NCI-H226 (cell line): ENCODE measurements around the gene FAM3B.
A peak's percentile ranks its signal among the peaks of the same experiment; 100 is the strongest.

Experiments
- DNase-seq: peaks from one replicate; pipeline ENCODE4 v3.0.0-alpha.2; 2015

FAM3B gene

GRCh38 chr21:41369105-41369919, 52.7 kb downstream of the FAM3B start:
- DNase-seq: no peak

GRCh38 chr21:41369920-41370839, 53.6 kb downstream of the FAM3B start:
- no peak for DNase-seq

- DNase-seq: no peak
These were observed 54.5 kb downstream of the FAM3B start for GRCh38 chr21:41370840-41371684.

- no peak for DNase-seq
These were observed 55.1 kb downstream of the FAM3B start for GRCh38 chr21:41371685-41372030.

- no peak for DNase-seq
These were observed 56.7 kb downstream of the FAM3B start for GRCh38 chr21:41373253-41373652.

GRCh38 chr21:41373763-41374162, 57.2 kb downstream of the FAM3B start:
- no peak for DNase-seq

GRCh38 chr21:41374177-41374712, 57.6 kb downstream of the FAM3B start:
- no peak for DNase-seq

- no peak for DNase-seq
These were observed 58.4 kb downstream of the FAM3B start for GRCh38 chr21:41374867-41375533.

GRCh38 chr21:41375875-41376274, 59.3 kb downstream of the FAM3B start:
- DNase-seq: no peak

GRCh38 chr21:41377715-41378114, 61.1 kb downstream of the FAM3B start:
- no peak for DNase-seq

GRCh38 chr21:41378849-41379248, 62.2 kb downstream of the FAM3B start:
- no peak for DNase-seq

GRCh38 chr21:41379901-41380300, 63.3 kb downstream of the FAM3B start:
- no peak for DNase-seq

- DNase-seq: no peak
These were observed 65.1 kb downstream of the FAM3B start for GRCh38 chr21:41381731-41382130.

GRCh38 chr21:41387042-41387819, 70.6 kb downstream of the FAM3B start:
- DNase-seq: no peak

- DNase-seq: no peak
These were observed 71.2 kb downstream of the FAM3B start for GRCh38 chr21:41387824-41388223.

- no peak for DNase-seq
These were observed 71.7 kb downstream of the FAM3B start for GRCh38 chr21:41388259-41388658.

- DNase-seq: peak; percentile 0
These were observed 73.5 kb downstream of the FAM3B start for GRCh38 chr21:41390043-41390639.

- no peak for DNase-seq
These were observed 77.4 kb downstream of the FAM3B start for GRCh38 chr21:41393876-41394465.

- peak; percentile 47 for DNase-seq
These were observed 80.0 kb downstream of the FAM3B start for GRCh38 chr21:41396558-41397075.

- no peak for DNase-seq
These were observed 80.9 kb downstream of the FAM3B start for GRCh38 chr21:41397471-41397891.
